ENCODE measurements around the gene BANF2. TPM values are rescaled to one million over a fixed set of nuclear protein-coding genes. Genes with fewer than 3 reads are reported as not detected.

The BANF2 gene
- total RNA-seq, 2 donors from 2014 or later = not detected

DNA sequence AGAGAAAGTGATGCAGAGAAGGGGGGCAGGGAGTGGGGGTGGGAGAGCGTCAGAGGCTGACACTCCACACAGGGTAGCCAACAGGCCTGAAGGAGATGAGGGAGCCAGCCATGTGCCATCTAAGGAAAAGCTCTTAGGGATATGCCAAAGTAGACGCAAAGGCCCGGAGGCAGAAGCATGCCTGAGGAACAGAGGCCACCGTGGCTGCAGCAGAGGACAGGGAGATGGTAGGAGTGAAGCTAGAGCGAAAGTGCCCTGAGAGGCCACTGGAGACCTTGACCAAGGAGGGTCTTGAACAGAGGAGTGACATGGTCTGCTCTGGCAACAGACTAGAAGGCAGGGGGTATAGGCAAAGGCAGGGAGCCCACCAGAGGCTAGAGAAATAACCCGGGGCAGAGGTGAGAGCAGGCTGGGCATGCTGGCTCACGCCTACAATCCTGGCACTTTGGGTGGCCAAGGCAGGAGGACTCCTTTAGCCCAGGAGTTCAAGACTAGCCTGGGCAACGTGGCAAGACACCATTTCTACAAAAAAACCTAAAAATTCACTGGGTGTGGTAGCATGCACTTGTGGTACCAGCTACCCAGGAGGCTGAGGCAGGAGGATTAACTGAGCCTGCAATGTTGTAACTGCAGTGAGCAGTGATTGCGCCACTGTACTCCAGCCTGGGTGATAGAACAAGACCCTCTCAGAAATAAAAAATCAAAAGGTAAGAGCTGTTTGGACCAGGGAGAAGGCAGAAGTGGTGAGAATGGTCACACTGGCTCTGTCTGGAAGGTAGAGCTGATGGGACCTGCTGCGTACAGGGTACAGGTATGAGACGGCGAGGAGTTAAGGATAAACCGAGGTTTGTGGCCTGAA lies 24.0 kb upstream of the BANF2 start:
- no peak for DNase-seq (ENCODE audit: low spot score in 2 of 2)
- Mint-ChIP-seq H3K27ac (no peak overlapping the region), H3K9me3 (no peaks in the 10 kb centered on the region), H3K36me3 (peaks cover 0 to 6% of the 10 kb centered on the region in 2 donors)
- ATAC-seq = no peak

- H3K27ac Mint-ChIP-seq = no peak overlapping the region
- DNase-seq (ENCODE audit: low spot score in 2 of 2) = no peak
- ATAC-seq = no peak
- peaks cover 0 to 6% of the 10 kb centered on the region in 2 donors for H3K36me3 Mint-ChIP-seq
- no peaks in the 10 kb centered on the region for H3K9me3 Mint-ChIP-seq
Measured at GRCh38 chr20:17676378-17676759, 23.4 kb upstream of the BANF2 start.

DNA sequence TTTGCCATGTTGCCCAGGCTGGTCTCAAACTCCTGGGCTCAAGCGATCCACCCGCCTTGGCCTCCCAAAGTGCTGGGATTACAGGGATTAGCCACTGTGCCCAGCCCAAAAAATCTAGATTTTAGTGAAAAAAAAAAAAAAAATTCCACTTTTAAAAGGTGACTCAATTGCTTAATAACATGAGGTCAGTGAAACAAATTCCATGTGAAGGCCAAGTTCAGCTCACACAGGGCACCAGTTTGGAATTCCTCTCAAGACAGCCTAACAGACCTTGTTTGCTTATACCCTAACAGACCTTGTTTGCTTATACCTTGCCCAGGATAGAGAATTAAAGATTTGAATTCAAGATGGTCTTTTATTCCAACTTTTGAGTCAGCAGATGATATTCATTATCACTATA lies 22.8 kb upstream of the BANF2 start:
- H3K27ac Mint-ChIP-seq = no peak overlapping the region
- no peaks in the 10 kb centered on the region for H3K9me3 Mint-ChIP-seq
- ATAC-seq (no peak), DNase-seq (ENCODE audit: low spot score in 2 of 2) (no peak)
- H3K36me3 Mint-ChIP-seq = peaks cover 0 to 6% of the 10 kb centered on the region in 2 donors

- Mint-ChIP-seq H3K27ac (no peak overlapping the region), H3K9me3 (no peaks in the 10 kb centered on the region), H3K36me3 (peaks cover 0 to 6% of the 10 kb centered on the region in 2 donors)
- no peak for ATAC-seq
- DNase-seq (ENCODE audit: low spot score in 2 of 2) = no peak
Measured at GRCh38 chr20:17678295-17678694, 21.5 kb upstream of the BANF2 start.

GRCh38 chr20:17678886-17679285 lies 20.9 kb upstream of the BANF2 start:
- Mint-ChIP-seq H3K9me3 (no peaks in the 10 kb centered on the region), H3K27ac (no peak overlapping the region), H3K36me3 (peaks cover 0 to 6% of the 10 kb centered on the region in 2 donors)
- ATAC-seq = no peak
- no peak for DNase-seq (ENCODE audit: low spot score in 2 of 2)

DNA sequence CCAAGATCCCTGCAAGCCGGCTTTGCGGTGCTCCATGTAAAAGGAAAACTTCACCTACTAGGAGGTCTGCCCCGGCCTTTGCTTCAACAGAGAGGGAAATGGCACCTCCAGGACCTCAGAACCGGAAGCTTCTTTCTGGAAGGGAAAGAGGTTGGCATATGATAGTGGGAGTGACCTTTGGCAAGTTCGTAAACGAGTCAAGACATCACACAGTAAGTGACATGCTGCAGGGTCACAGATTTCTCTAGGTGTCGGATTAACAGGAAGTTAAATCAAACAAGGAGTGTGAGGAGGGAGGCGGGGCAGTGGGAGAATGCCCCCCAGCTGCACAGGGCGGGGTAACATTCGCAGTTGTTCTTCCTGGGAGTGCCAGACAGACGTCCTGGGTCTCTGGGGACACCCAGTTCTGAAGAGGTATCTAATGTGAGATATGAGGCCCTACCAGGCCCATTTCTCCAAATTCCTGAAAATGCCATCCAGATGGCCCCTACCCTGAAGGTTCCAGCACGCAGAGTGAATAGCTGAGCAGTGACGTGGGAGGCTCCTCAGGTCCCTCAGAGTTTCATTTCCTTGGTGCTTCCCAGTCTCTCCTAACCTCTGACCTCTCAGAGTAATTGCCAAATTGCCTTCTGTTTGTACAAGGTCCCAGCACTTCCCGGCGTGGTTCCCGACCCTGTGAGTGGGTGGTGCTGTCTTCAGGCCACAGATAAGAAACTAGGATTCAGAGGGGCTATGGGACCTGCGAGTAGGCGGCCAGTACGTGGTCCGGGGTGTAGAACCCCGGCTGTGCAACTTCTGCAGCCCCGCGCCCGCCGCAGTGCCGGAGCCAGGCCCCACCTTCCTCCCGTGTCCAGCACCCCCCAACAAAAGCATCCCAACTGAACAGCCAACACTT lies 19.6 kb upstream of the BANF2 start:
- Mint-ChIP-seq H3K36me3 (peaks cover 0 to 6% of the 10 kb centered on the region in 2 donors), H3K9me3 (no peaks in the 10 kb centered on the region), H3K27ac (peak overlapping the region; percentile 46 to 69)
- DNase-seq (ENCODE audit: low spot score in 2 of 2) (no peak), ATAC-seq (no peak)

DNA sequence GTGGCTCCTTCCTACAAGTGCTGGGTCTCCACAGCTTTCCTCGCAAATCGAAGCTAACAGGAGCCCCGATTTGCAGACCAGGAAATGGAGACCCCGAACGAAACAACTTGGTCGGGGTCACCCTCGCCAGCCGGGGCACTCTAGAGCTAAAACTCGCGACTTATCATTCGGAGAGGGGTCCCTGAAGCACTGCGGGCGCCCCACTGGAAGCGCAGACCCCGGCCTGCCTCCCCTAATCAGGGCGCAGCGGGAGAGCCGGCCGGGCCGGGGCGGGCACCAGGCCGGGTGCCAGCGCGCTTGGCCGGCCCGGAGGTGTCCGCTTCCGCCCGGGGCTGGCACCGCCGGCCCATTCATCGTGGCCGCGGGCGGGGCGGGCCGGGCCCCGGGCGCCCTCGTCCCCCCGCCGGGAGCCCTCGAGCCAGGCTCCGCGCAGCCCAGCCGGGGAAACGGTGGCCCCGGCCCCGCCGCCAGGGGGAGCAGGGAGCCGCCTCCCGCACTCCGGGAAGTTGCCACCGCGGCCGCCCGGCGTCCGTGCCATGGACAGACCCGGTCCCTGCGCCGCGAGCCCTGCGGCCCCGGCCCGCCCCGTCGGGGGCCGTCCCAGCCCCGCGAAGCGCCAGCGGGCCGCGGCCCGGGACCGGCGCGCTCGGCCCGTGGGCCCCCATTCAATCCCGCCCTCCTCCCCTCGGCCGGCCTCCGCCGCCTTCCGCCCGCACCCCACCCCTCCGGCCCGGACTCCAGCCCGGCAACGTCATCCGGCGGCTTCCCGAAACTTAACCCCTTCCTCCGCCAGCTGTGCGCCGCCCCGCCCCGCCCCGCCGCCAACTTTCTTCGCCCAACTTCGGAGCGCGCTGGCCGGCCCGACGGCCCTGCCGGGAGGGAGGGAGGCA lies 18.7 kb upstream of the BANF2 start:
- Mint-ChIP-seq H3K9me3 (no peaks in the 10 kb centered on the region), H3K27ac (peak overlapping the region in 1 of 2 donors; percentile 46), H3K36me3 (peaks cover 3 to 6% of the 10 kb centered on the region in 2 donors)
- DNase-seq (ENCODE audit: low spot score in 2 of 2) (peak; percentile 85 to 88), ATAC-seq (peak; percentile 47 to 50)

DNA sequence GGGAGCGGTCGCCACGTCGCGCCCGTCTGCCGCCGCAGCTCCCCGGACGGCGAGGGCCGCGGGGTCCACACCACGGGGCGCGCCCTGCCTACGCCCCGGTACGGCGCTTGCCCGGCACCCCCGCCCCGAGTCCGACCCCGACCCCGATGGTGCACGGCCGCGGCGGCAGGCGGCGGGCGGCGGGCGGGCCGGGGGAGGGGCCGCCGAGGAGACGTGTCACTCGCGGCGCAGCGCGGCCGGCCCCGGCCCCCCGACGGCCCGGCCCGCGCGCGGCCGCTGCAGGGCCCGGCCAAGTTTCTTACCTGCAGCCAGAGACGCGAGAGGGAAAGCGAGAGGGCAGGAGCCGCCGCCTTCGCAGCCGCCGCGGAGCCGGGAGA lies 18.1 kb upstream of the BANF2 start:
- peaks cover 6% of the 10 kb centered on the region in 2 donors for H3K36me3 Mint-ChIP-seq
- H3K27ac Mint-ChIP-seq = peak overlapping the region in 1 of 2 donors; percentile 83
- peak; percentile 7 to 25 for ATAC-seq

DNA sequence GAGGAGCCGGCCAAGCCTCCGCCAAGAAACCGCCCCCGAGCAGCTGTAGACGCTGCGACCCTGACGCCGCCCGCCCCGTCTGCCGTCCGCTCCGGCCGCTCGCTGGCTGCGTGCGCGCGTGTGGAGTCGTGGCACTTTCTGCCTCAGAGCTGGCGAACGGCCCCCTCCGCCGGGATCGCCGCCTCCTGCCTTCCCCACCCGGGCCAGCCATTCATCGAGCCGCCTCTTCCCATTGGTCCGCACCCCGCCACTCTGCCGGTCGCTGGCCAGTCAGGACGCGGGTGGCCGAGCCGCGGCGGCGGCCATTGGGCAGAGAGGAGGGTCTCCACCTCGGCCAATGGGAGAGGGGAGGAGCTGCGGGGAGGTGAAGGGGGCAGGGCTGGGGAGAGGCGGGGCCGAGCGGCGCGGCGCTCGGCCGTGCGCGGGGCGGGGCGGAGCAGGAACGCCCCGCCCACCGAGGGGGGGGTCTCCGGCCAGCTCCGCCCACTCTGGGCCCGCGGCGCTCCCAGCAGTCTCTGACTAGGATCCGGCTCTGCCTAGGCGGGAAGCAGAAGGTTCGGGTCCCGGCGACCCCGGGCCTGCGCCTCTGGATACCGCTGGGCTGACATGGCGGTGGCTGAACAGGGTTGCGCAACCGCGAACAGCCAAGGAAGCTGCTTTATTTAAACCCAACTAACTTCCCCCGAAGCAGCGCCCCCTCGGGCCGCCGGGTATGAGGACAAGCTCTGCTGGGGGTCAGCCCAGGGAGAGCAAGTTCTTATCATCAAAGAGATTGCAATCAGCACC lies 17.5 kb upstream of the BANF2 start, which contains the start of gene RRBP1:
TSS of gene RRBP1 (minus strand) at position 140 of the 786 bp plus-strand sequence. CDS start 21,735 bp downstream, outside the sequence.
- ATAC-seq = peak; percentile 93
- peak; percentile 96 to 99 for DNase-seq (ENCODE audit: low spot score in 2 of 2)
- H3K27ac Mint-ChIP-seq = peak within 1 kb of the TSS; percentile 50 to 83

More for the DNA sequence above, 18.1 kb upstream of the BANF2 start:
- no peaks in the 10 kb centered on the region for H3K9me3 Mint-ChIP-seq
- DNase-seq (ENCODE audit: low spot score in 2 of 2) = no peak

GRCh38 chr20:17682889-17683198 lies 16.9 kb upstream of the BANF2 start:
- H3K9me3 Mint-ChIP-seq = no peaks in the 10 kb centered on the region
- ATAC-seq (no peak), DNase-seq (ENCODE audit: low spot score in 2 of 2) (no peak)
- H3K36me3 Mint-ChIP-seq = peaks cover 6% of the 10 kb centered on the region in 2 donors
- peak overlapping the region in 1 of 2 donors; percentile 83 for H3K27ac Mint-ChIP-seq

More for the DNA sequence above, 17.5 kb upstream of the BANF2 start, which contains the start of gene RRBP1:
- H3K36me3 Mint-ChIP-seq = peaks cover 6% of the 10 kb centered on the region in 2 donors
- no peaks in the 10 kb centered on the region for H3K9me3 Mint-ChIP-seq

GRCh38 chr20:17683218-17684076 lies 16.3 kb upstream of the BANF2 start:
- Mint-ChIP-seq H3K36me3 (peaks cover 6% of the 10 kb centered on the region in 2 donors), H3K27ac (no peak overlapping the region), H3K9me3 (no peaks in the 10 kb centered on the region)
- ATAC-seq = no peak
- DNase-seq (ENCODE audit: low spot score in 2 of 2) = no peak

DNA sequence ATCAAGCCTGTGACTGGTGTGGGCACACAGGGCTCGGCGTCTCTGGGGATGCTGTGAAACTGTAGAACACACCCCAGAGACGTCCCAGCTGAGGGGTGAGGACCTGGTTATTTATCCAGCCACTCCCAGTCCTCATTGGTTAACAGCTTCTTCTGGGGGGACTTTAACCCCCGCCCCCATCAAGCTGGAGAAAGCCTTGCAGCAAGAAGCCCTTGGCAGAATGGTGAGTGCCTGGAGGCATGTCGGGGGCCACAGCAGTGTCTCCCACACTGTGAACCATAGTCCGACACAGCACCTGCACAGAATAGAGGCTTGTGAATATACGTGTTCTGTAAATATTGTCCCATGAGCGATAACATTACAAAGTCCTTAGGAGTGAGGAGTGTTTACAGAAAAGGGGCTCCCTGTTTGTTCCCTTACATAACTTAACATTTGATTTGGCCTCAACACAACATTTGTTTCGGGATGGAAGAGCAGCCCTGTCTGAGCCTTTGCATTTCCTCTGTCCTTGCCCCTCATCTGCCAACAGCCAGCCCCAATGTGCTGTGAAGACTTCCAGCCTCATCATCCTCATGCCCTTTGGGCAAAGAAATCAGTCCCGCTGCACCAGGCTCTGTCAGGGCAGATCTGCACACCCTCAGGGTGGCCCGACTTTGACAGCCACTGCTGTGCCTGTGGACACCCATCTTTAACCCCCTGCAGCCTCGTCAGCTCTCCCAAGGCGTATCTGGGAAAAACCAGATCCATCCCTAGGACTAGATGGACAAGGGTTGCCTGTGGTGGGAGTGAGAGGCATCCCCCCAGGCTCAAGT lies 15.5 kb upstream of the BANF2 start:
- Mint-ChIP-seq H3K9me3 (no peaks in the 10 kb centered on the region), H3K36me3 (peaks cover 6% of the 10 kb centered on the region in 2 donors), H3K27ac (no peak overlapping the region)
- no peak for DNase-seq (ENCODE audit: low spot score in 2 of 2)
- no peak for ATAC-seq

DNA sequence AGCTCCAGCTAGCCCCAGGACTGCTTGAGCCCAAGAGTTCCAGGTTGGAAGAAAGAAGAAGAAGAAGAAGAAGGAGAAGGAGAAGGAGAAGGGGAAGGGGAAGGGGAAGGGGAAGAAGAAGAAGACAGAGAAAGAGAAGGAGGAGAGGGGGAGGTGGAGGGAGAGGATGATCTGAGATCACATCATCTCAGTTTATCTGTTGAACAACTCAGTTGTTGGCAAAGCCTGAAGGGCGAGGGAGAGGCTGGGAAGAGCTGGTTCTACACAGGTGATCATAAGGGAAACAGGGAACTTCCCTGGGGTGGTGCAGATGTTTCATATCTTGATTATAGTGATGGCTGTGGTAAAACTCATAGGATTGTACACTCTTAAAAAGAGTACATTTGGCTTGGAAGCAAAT lies 14.6 kb upstream of the BANF2 start:
- Mint-ChIP-seq H3K27ac (no peak overlapping the region), H3K9me3 (no peaks in the 10 kb centered on the region), H3K36me3 (peaks cover 0 to 6% of the 10 kb centered on the region in 2 donors)
- ATAC-seq (no peak), DNase-seq (ENCODE audit: low spot score in 2 of 2) (no peak)

GRCh38 chr20:17687800-17688199 lies 12.0 kb upstream of the BANF2 start:
- no peak for ATAC-seq
- Mint-ChIP-seq H3K9me3 (no peaks in the 10 kb centered on the region), H3K36me3 (peaks cover 0 to 6% of the 10 kb centered on the region in 2 donors), H3K27ac (no peak overlapping the region)
- no peak for DNase-seq (ENCODE audit: low spot score in 2 of 2)
